ENCODE measurements around the gene SDK1. TPM values are rescaled to one million over a fixed set of nuclear protein-coding genes. Genes with fewer than 3 reads are reported as not detected.

The SDK1 gene
- total RNA-seq, 2 experiments from 2014 or later = 0.19 to 0.36 TPM

GRCh38 chr7:4172883-4173282 is 871.8 kb downstream of the SDK1 start:
- CTCF ChIA-PET (ENCODE audit: unreplicated experiment) = no interaction called here
- Histone ChIP-seq H3K9me2 (ENCODE audit: insufficient read depth, low read length) (no peaks in the 10 kb centered on the region), H3K4me1 (ENCODE audit: insufficient read depth, low read length, poor library complexity, severe bottlenecking) (no peaks in the 10 kb centered on the region), H3K4me2 (ENCODE audit: low read length) (no peak overlapping the region), H3K9me3 (ENCODE audit: low read length) (no peaks in the 10 kb centered on the region), H3K4me3 (ENCODE audit: low read depth, low read length, poor library complexity, severe bottlenecking) (no peak overlapping the region), H2AFZ (ENCODE audit: low read length) (no peak overlapping the region), H4K20me1 (ENCODE audit: insufficient read depth, low read length) (no peaks in the 10 kb centered on the region), H3K79me2 (ENCODE audit: insufficient read depth, low read depth, low read length) (no peaks in the 10 kb centered on the region), H3K36me3 (ENCODE audit: insufficient read depth, low read length) (no peaks in the 10 kb centered on the region), H3K27ac (ENCODE audit: low read depth, low read length, poor library complexity, severe bottlenecking) (no peak overlapping the region)
- no TSS peak for BruUV-seq (replicated peaks)
- TF ChIP-seq CTCF (conservative IDR thresholded peaks at IDR 0.05; ENCODE audit: low read length) = no peak
- TF ChIP-seq EZH2phosphoT487 (IDR thresholded peaks at IDR 0.05; ENCODE audit: borderline replicate concordance, low read depth, low read length) = no peak
- DNase-seq (ENCODE audit: low spot score) = no peak
- POLR2A ChIA-PET = no interaction called here
- intact Hi-C loops (cut with micrococcal nuclease; ENCODE audit: unreplicated experiment) = no loop called here

- intact Hi-C loops (cut with micrococcal nuclease; ENCODE audit: unreplicated experiment) = no loop called here
- TF ChIP-seq CTCF (conservative IDR thresholded peaks at IDR 0.05; ENCODE audit: low read length) (no peak), EZH2phosphoT487 (IDR thresholded peaks at IDR 0.05; ENCODE audit: borderline replicate concordance, low read depth, low read length) (no peak)
- no peak overlapping the region for H2AFZ ChIP-seq (ENCODE audit: low read length)
- DNase-seq (ENCODE audit: low spot score) = no peak
- H3K27ac ChIP-seq (ENCODE audit: low read depth, low read length, poor library complexity, severe bottlenecking) = no peak overlapping the region
- H3K36me3 ChIP-seq (ENCODE audit: insufficient read depth, low read length) = no peaks in the 10 kb centered on the region
- no peaks in the 10 kb centered on the region for H3K79me2 ChIP-seq (ENCODE audit: insufficient read depth, low read depth, low read length)
- ChIA-PET POLR2A (no interaction called here), CTCF (ENCODE audit: unreplicated experiment) (no interaction called here)
- no peak overlapping the region for H3K4me3 ChIP-seq (ENCODE audit: low read depth, low read length, poor library complexity, severe bottlenecking)
- no peaks in the 10 kb centered on the region for H4K20me1 ChIP-seq (ENCODE audit: insufficient read depth, low read length)
- no TSS peak for BruUV-seq (replicated peaks)
- H3K4me1 ChIP-seq (ENCODE audit: insufficient read depth, low read length, poor library complexity, severe bottlenecking) = no peaks in the 10 kb centered on the region
- H3K4me2 ChIP-seq (ENCODE audit: low read length) = no peak overlapping the region
- H3K9me2 ChIP-seq (ENCODE audit: insufficient read depth, low read length) = no peaks in the 10 kb centered on the region
- no peaks in the 10 kb centered on the region for H3K9me3 ChIP-seq (ENCODE audit: low read length)
These were observed 872.6 kb downstream of the SDK1 start for GRCh38 chr7:4173615-4174014.

GRCh38 chr7:4174016-4174415 is 873.0 kb downstream of the SDK1 start:
- Histone ChIP-seq H3K4me3 (ENCODE audit: low read depth, low read length, poor library complexity, severe bottlenecking) (no peak overlapping the region), H3K27ac (ENCODE audit: low read depth, low read length, poor library complexity, severe bottlenecking) (no peak overlapping the region), H3K9me3 (ENCODE audit: low read length) (no peaks in the 10 kb centered on the region), H2AFZ (ENCODE audit: low read length) (no peak overlapping the region), H3K4me1 (ENCODE audit: insufficient read depth, low read length, poor library complexity, severe bottlenecking) (no peaks in the 10 kb centered on the region), H4K20me1 (ENCODE audit: insufficient read depth, low read length) (no peaks in the 10 kb centered on the region), H3K36me3 (ENCODE audit: insufficient read depth, low read length) (no peaks in the 10 kb centered on the region), H3K9me2 (ENCODE audit: insufficient read depth, low read length) (no peaks in the 10 kb centered on the region), H3K4me2 (ENCODE audit: low read length) (no peak overlapping the region), H3K79me2 (ENCODE audit: insufficient read depth, low read depth, low read length) (no peaks in the 10 kb centered on the region)
- TF ChIP-seq CTCF (conservative IDR thresholded peaks at IDR 0.05; ENCODE audit: low read length) = no peak
- no peak for TF ChIP-seq EZH2phosphoT487 (IDR thresholded peaks at IDR 0.05; ENCODE audit: borderline replicate concordance, low read depth, low read length)
- no peak for DNase-seq (ENCODE audit: low spot score)
- CTCF ChIA-PET (ENCODE audit: unreplicated experiment) = no interaction called here
- intact Hi-C loops (cut with micrococcal nuclease; ENCODE audit: unreplicated experiment) = no loop called here
- no TSS peak for BruUV-seq (replicated peaks)
- POLR2A ChIA-PET = interaction anchor here (0.6 kb wide), 1 partner anchor 72 kb away, joined by 3 read pairs; no protein-coding TSS in a partner anchor

Measured in OCI-LY7 (cell line).